SU-DHL-6 (cell line): ENCODE results near the gene PLEKHA6.

Source experiments
- H2AFZ ChIP-seq: fragments of 200-600 bp; sonication (generic); 2 replicates; pipeline ENCODE4 v1.6.1; 2014; ENCODE audit warnings: low read depth, mild to moderate bottlenecking, moderate library complexity, mixed read lengths, antibody characterized with exemption, low read length; ENCODE audit not compliant: severe bottlenecking
- H3F3A ChIP-seq: fragments of 200-600 bp; shearing (Covaris generic); 2 replicates; pipeline ENCODE4 v1.6.0; 2016; ENCODE audit warnings: antibody characterized with exemption, mild to moderate bottlenecking; ENCODE audit not compliant: insufficient read depth
- H3K27ac ChIP-seq: fragments of 200-600 bp; sonication (generic); 2 replicates; pipeline ENCODE4 v1.5.1; 2016; ENCODE audit warnings: low read depth, mild to moderate bottlenecking, low read length, moderate library complexity, mixed read lengths
- H3K27me3 ChIP-seq: fragments of 200-600 bp; sonication (generic), shearing (Covaris generic); 2 replicates; pipeline ENCODE4 v1.6.0; 2014; ENCODE audit warnings: mild to moderate bottlenecking, low read length
- H3K36me3 ChIP-seq: fragments of 200-600 bp; sonication (generic); 2 replicates; pipeline ENCODE4 v1.6.1; 2014; ENCODE audit warnings: mild to moderate bottlenecking, low read length, mixed read lengths
- H3K4me2 ChIP-seq: fragments of 300-600, 200-600 bp; shearing (Covaris generic), sonication (generic); 2 replicates; pipeline ENCODE4 v1.6.0; 2014; ENCODE audit warnings: low read length, low read depth, mild to moderate bottlenecking; ENCODE audit not compliant: poor library complexity, severe bottlenecking
- H3K4me3 ChIP-seq: fragments of 200-600 bp; sonication (generic); 2 replicates; pipeline ENCODE4 v1.5.1; 2014; ENCODE audit warnings: antibody characterized with exemption, low read length, mild to moderate bottlenecking, mixed read lengths; ENCODE audit not compliant: insufficient read depth, poor library complexity, severe bottlenecking
- H3K79me2 ChIP-seq: fragments of 200-600 bp; sonication (generic); 2 replicates; pipeline ENCODE4 v1.6.1; 2014; ENCODE audit warnings: mild to moderate bottlenecking, low read length, moderate library complexity; ENCODE audit not compliant: insufficient read depth
- H3K9ac ChIP-seq: fragments of 200-600 bp; sonication (generic); 2 replicates; pipeline ENCODE4 v1.7.0; 2014; ENCODE audit warnings: mild to moderate bottlenecking, low read length
- H3K9me2 ChIP-seq: fragments of 200-600 bp; sonication (generic); replicated peaks from 2 replicates; pipeline ENCODE4 v1.6.1; 2014; ENCODE audit warnings: low read length; ENCODE audit not compliant: insufficient read depth
- H3K9me3 ChIP-seq: fragments of 200-600 bp; sonication (generic); 2 replicates; pipeline ENCODE4 v1.6.1; 2014; ENCODE audit warnings: low read length, mixed read lengths; ENCODE audit not compliant: insufficient read depth
- H4K20me1 ChIP-seq: fragments of 200-600 bp; sonication (generic); 2 replicates; pipeline ENCODE4 v1.6.1; 2014; ENCODE audit warnings: low read depth, mild to moderate bottlenecking, antibody characterized with exemption, low read length, moderate library complexity, mixed read lengths
- EZH2phosphoT487 ChIP-seq: fragments of 200-600 bp; sonication (generic), shearing (Covaris generic); conservative IDR thresholded peaks from 2 replicates; pipeline ENCODE4 v1.6.1; 2018; ENCODE audit warnings: mild to moderate bottlenecking, antibody characterized with exemption, low read length, moderate library complexity, mixed read lengths
- TF ChIP-seq, protein P1 (sequence below): fragments of 200-600 bp; sonication (generic); IDR thresholded peaks from one replicate; pipeline ENCODE4 v1.5.1; 2017; ENCODE audit warnings: antibody characterized with exemption, mild to moderate bottlenecking, low read length, moderate library complexity; ENCODE audit not compliant: insufficient read depth, poor library complexity, severe bottlenecking

The PLEKHA6 gene

DNA sequence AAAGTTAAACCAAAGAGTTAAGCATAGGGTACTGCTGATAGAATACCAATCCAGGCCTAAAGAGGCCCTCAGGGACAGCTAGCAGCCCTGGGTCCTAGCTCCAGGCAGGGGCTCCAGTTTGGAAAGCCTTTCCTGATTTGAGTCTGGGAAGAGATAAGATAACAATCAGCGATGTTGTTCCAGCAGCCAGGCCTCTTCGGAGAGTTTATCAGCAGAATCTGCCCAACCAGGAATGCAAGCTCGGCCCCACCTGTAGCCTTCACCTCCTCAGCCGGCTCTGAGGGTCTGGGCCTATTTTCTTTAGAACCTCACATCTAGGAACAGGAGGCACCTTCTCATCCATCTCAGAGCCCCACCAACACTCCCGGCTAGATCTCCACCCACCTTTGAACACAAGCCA, 42.6 kb downstream of the PLEKHA6 start:
- Histone ChIP-seq H3K36me3 (no peaks in the 10 kb centered on the region), H3K9ac (no peak overlapping the region), H3K4me2 (no peak overlapping the region), H3K27me3 (no peaks in the 10 kb centered on the region), H3K79me2 (no peaks in the 10 kb centered on the region), H3K27ac (no peak overlapping the region), H3K9me2 (no peaks in the 10 kb centered on the region), H3K4me3 (no peak overlapping the region), H4K20me1 (no peaks in the 10 kb centered on the region), H2AFZ (no peak overlapping the region), H3F3A (no peaks in the 10 kb centered on the region), H3K9me3 (no peaks in the 10 kb centered on the region)
- TF ChIP-seq EZH2phosphoT487, result no peak
- TF ChIP-seq, protein P1, sequence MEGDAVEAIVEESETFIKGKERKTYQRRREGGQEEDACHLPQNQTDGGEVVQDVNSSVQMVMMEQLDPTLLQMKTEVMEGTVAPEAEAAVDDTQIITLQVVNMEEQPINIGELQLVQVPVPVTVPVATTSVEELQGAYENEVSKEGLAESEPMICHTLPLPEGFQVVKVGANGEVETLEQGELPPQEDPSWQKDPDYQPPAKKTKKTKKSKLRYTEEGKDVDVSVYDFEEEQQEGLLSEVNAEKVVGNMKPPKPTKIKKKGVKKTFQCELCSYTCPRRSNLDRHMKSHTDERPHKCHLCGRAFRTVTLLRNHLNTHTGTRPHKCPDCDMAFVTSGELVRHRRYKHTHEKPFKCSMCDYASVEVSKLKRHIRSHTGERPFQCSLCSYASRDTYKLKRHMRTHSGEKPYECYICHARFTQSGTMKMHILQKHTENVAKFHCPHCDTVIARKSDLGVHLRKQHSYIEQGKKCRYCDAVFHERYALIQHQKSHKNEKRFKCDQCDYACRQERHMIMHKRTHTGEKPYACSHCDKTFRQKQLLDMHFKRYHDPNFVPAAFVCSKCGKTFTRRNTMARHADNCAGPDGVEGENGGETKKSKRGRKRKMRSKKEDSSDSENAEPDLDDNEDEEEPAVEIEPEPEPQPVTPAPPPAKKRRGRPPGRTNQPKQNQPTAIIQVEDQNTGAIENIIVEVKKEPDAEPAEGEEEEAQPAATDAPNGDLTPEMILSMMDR, result no peak

DNA sequence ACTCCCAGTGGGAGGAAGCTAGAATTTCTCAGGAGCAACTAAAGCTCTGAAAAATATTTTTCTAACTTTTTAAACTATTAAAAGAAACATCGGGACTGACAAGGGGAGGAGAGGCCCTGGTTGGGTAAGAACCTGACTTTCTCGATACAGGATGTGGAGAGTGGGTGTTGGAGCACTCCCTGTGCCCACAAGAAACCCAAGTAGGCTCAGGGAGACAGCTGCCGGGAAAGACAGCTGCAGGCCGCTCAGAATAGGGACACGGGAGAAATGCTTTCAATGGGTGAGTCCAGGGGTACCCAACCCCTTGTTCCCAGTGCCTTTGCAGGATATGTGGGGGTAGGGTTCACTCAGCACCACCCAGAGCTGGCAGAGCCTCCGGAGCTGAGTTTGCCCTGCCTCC, 43.6 kb downstream of the PLEKHA6 start:
- Histone ChIP-seq H3K4me2 (no peak overlapping the region), H3K9me2 (no peaks in the 10 kb centered on the region), H3K9me3 (no peaks in the 10 kb centered on the region), H3K27ac (no peak overlapping the region), H3K4me3 (no peak overlapping the region), H4K20me1 (no peaks in the 10 kb centered on the region), H2AFZ (no peak overlapping the region), H3K9ac (no peak overlapping the region), H3F3A (no peaks in the 10 kb centered on the region), H3K79me2 (no peaks in the 10 kb centered on the region), H3K36me3 (no peaks in the 10 kb centered on the region), H3K27me3 (no peaks in the 10 kb centered on the region)
- TF ChIP-seq, protein P1, result no peak
- no peak for TF ChIP-seq EZH2phosphoT487

DNA sequence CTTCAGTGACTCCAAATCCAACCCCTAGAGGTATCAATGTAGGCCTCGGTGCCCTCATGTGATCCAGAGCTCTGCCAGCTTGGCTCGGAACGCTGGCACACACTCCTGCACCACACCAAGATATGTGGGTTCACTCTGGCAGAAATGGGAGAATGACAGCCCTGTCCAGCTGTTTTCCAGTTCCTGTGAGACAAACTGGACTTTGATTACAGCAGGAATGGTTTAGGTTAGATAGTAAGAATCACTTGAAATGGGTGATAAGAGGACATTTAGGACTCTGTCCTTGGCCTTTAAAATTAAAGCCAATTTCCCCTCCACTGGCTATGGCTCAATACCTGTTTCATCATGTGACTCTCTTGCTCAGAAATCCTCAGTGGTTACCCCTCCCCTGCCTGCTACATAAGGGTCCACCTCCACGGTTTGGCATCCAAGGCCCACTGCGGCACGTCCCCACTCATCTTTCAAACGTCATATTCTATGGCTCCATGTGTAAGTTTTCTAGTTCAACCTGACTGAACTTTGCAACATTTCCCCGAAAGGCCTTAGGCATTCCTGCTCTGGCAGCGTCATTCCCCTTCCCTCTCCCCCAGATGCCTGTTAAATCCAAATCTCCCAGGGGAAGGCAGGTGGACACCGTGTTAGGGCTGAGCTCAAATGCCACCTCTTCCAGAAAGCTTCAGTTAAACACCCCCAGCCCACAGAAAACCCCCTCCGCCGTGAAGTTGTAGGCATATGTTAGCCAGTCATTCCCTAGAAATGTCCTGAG, 44.7 kb downstream of the PLEKHA6 start:
- Histone ChIP-seq H3K9me2 (no peaks in the 10 kb centered on the region), H2AFZ (no peak overlapping the region), H3K9me3 (no peaks in the 10 kb centered on the region), H4K20me1 (no peaks in the 10 kb centered on the region), H3K27ac (no peak overlapping the region), H3K4me3 (no peak overlapping the region), H3K79me2 (no peaks in the 10 kb centered on the region), H3K4me2 (no peak overlapping the region), H3K9ac (no peak overlapping the region), H3F3A (no peaks in the 10 kb centered on the region), H3K27me3 (no peaks in the 10 kb centered on the region), H3K36me3 (no peaks in the 10 kb centered on the region)
- no peak for TF ChIP-seq EZH2phosphoT487
- TF ChIP-seq, protein P1, result no peak
